Astrocyte (in vitro differentiated cells and primary cell): ENCODE measurements around the gene TRMT6. TPM values are rescaled to one million over a fixed set of nuclear protein-coding genes. Genes with fewer than 3 reads are reported as not detected.
A peak's percentile ranks its signal among the peaks of the same experiment; 100 is the strongest.

ENCODE experiments used
- DNase-seq: peaks from one replicate; pipeline ENCODE4 v3.0.0-alpha.2; 2010; ENCODE audit warnings: low read depth
- FAIRE-seq: peaks from 2 replicates; lab custom pipeline; 2011; peaks lifted over from hg19 to GRCh38; lab: Jason Lieb, UNC
- H2AFZ ChIP-seq: 2 replicates; pipeline ENCODE4 v1.6.0; 2012; ENCODE audit warnings: low read depth, low read length, inconsistent platforms
- H3K27ac ChIP-seq: 2 replicates; pipeline ENCODE4 v1.5.1; 2011; ENCODE audit warnings: low read depth, low read length, inconsistent platforms
- H3K27me3 ChIP-seq: 2 replicates; pipeline ENCODE4 v1.6.0; 2011; ENCODE audit warnings: low read length, inconsistent platforms; ENCODE audit not compliant: insufficient read depth
- H3K36me3 ChIP-seq: 2 replicates; pipeline ENCODE4 v1.5.1; 2011; ENCODE audit warnings: low read length, inconsistent platforms; ENCODE audit not compliant: insufficient read depth
- H3K4me1 ChIP-seq: 2 replicates; pipeline ENCODE4 v1.5.1; 2011; ENCODE audit warnings: low read length, inconsistent platforms; ENCODE audit not compliant: insufficient read depth
- H3K4me2 ChIP-seq: 2 replicates; pipeline ENCODE4 v1.6.0; 2012; ENCODE audit warnings: low read length, inconsistent platforms
- H3K4me3 ChIP-seq: 2 replicates; pipeline ENCODE4 v1.5.1; 2011; ENCODE audit warnings: low read depth, mild to moderate bottlenecking, low read length, inconsistent platforms; ENCODE audit not compliant: insufficient read depth
- H3K79me2 ChIP-seq: 2 replicates; pipeline ENCODE4 v1.6.0; 2012; ENCODE audit warnings: mild to moderate bottlenecking, low read length, inconsistent platforms; ENCODE audit not compliant: insufficient read depth
- H3K9ac ChIP-seq: 2 replicates; pipeline ENCODE4 v1.6.0; 2012; ENCODE audit warnings: mild to moderate bottlenecking, low read length, inconsistent platforms
- H3K9me3 ChIP-seq: 2 replicates; pipeline ENCODE4 v1.5.1; 2012; ENCODE audit warnings: low read depth, mild to moderate bottlenecking, low read length, inconsistent platforms; ENCODE audit not compliant: insufficient read depth
- H4K20me1 ChIP-seq: 2 replicates; pipeline ENCODE4 v1.6.0; 2012; ENCODE audit warnings: low read length, inconsistent platforms; ENCODE audit not compliant: insufficient read depth
- H3K27ac Mint-ChIP-seq: one replicate; pipeline ENCODE4 v1.8.0; 2021; ENCODE audit warnings: mild to moderate bottlenecking, mixed read lengths; ENCODE audit not compliant: unreplicated experiment
- H3K27me3 Mint-ChIP-seq: one replicate; pipeline ENCODE4 v1.8.0; 2021; ENCODE audit warnings: low read depth, mixed read lengths; ENCODE audit not compliant: unreplicated experiment
- H3K36me3 Mint-ChIP-seq: one replicate; pipeline ENCODE4 v1.8.0; 2021; ENCODE audit warnings: low read depth, mixed read lengths; ENCODE audit not compliant: unreplicated experiment
- H3K4me1 Mint-ChIP-seq: one replicate; pipeline ENCODE4 v1.8.0; 2021; ENCODE audit warnings: low read depth, mixed read lengths; ENCODE audit not compliant: unreplicated experiment
- H3K4me3 Mint-ChIP-seq: one replicate; pipeline ENCODE4 v1.8.0; 2021; ENCODE audit warnings: mild to moderate bottlenecking, moderate library complexity, mixed read lengths; ENCODE audit not compliant: unreplicated experiment
- H3K9me3 Mint-ChIP-seq: one replicate; pipeline ENCODE4 v1.8.0; 2021; ENCODE audit warnings: mild to moderate bottlenecking, mixed read lengths; ENCODE audit not compliant: unreplicated experiment
- CTCF ChIP-seq: IDR thresholded peaks from 2 replicates; pipeline ENCODE4 v1.5.1; 2011; ENCODE audit warnings: low read depth, mild to moderate bottlenecking, inconsistent platforms, low read length, moderate library complexity; ENCODE audit not compliant: insufficient read depth
- EZH2 ChIP-seq: IDR thresholded peaks from 2 replicates; pipeline ENCODE4 v1.6.1; 2012; ENCODE audit warnings: mild to moderate bottlenecking, low read length, inconsistent platforms; ENCODE audit not compliant: insufficient read depth
- total RNA-seq: library from RNA; stranded (reverse); gene quantifications from 2 replicates; pipeline ENCODE4 v1.2.1, GENCODE V29; 2021

TRMT6 gene
- total RNA-seq, 1 donor from 2014 or later = 14.4 TPM

GRCh38 chr20:5893052-5893451 is 57.3 kb downstream of the TRMT6 start:
- TF ChIP-seq CTCF (no peak), EZH2 (no peak)
- H3K4me1 ChIP-seq = no peaks in the 10 kb centered on the region
- H3K36me3 Mint-ChIP-seq = no peaks in the 10 kb centered on the region
- H3K9ac ChIP-seq = no peak overlapping the region
- H3K27ac Mint-ChIP-seq = no peak overlapping the region
- H3K4me3 Mint-ChIP-seq = no peak overlapping the region
- no peak overlapping the region for H3K4me2 ChIP-seq
- H4K20me1 ChIP-seq = no peaks in the 10 kb centered on the region
- H3K4me1 Mint-ChIP-seq = peaks cover 4% of the 10 kb centered on the region
- H3K9me3 Mint-ChIP-seq = peaks cover 8% of the 10 kb centered on the region
- H3K36me3 ChIP-seq = no peaks in the 10 kb centered on the region
- DNase-seq (no peak), FAIRE-seq (no peak)
- H3K27me3 ChIP-seq = peaks cover 18% of the 10 kb centered on the region
- no peaks in the 10 kb centered on the region for H3K9me3 ChIP-seq
- peaks cover 17% of the 10 kb centered on the region for H3K27me3 Mint-ChIP-seq
- no peak overlapping the region for H3K27ac ChIP-seq
- no peak overlapping the region for H3K4me3 ChIP-seq
- no peak overlapping the region for H2AFZ ChIP-seq
- H3K79me2 ChIP-seq = no peaks in the 10 kb centered on the region

GRCh38 chr20:5890773-5891441 is 59.4 kb downstream of the TRMT6 start:
- Histone ChIP-seq H3K9ac (no peak overlapping the region), H3K27me3 (peaks cover 13% of the 10 kb centered on the region), H3K27ac (no peak overlapping the region), H2AFZ (no peak overlapping the region), H3K4me3 (no peak overlapping the region), H4K20me1 (no peaks in the 10 kb centered on the region), H3K9me3 (no peaks in the 10 kb centered on the region), H3K79me2 (no peaks in the 10 kb centered on the region), H3K4me2 (no peak overlapping the region), H3K4me1 (no peaks in the 10 kb centered on the region), H3K36me3 (no peaks in the 10 kb centered on the region)
- Mint-ChIP-seq H3K4me3 (no peak overlapping the region), H3K27ac (no peak overlapping the region), H3K4me1 (peaks cover 16% of the 10 kb centered on the region), H3K27me3 (peaks cover 5% of the 10 kb centered on the region), H3K36me3 (no peaks in the 10 kb centered on the region), H3K9me3 (peaks cover 3% of the 10 kb centered on the region)
- FAIRE-seq = no peak
- TF ChIP-seq CTCF = no peak
- TF ChIP-seq EZH2 = no peak
- DNase-seq = no peak

GRCh38 chr20:5888041-5888440 is 62.3 kb downstream of the TRMT6 start:
- H3K4me2 ChIP-seq = no peak overlapping the region
- peak overlapping the region; percentile 4 for H3K4me3 Mint-ChIP-seq
- no peaks in the 10 kb centered on the region for H3K36me3 Mint-ChIP-seq
- no peaks in the 10 kb centered on the region for H3K4me1 ChIP-seq
- H3K27me3 ChIP-seq = peaks cover 8% of the 10 kb centered on the region
- H4K20me1 ChIP-seq = no peaks in the 10 kb centered on the region
- no peaks in the 10 kb centered on the region for H3K9me3 Mint-ChIP-seq
- H2AFZ ChIP-seq = no peak overlapping the region
- H3K36me3 ChIP-seq = no peaks in the 10 kb centered on the region
- FAIRE-seq (no peak), DNase-seq (peak; percentile 32)
- H3K4me1 Mint-ChIP-seq = peaks cover 16% of the 10 kb centered on the region
- TF ChIP-seq CTCF (no peak), EZH2 (no peak)
- no peaks in the 10 kb centered on the region for H3K79me2 ChIP-seq
- no peaks in the 10 kb centered on the region for H3K9me3 ChIP-seq
- no peak overlapping the region for H3K4me3 ChIP-seq
- no peak overlapping the region for H3K9ac ChIP-seq
- peaks cover 11% of the 10 kb centered on the region for H3K27me3 Mint-ChIP-seq
- H3K27ac Mint-ChIP-seq = no peak overlapping the region
- no peak overlapping the region for H3K27ac ChIP-seq
